HepG2 (cell line): ENCODE results near the gene NELFB. TPM values are rescaled to one million over a fixed set of nuclear protein-coding genes. Genes with fewer than 3 reads are reported as not detected.

ENCODE experiments used
- CBX5 ChIP-seq: sonication (generic); formaldehyde crosslinking; IDR thresholded peaks from 2 replicates; pipeline ENCODE4 v1.4.0; 2020; ENCODE audit warnings: missing genetic modification reagents, borderline replicate concordance
- CHD4 ChIP-seq: fragments of 200-600 bp; sonication (generic); IDR thresholded peaks from 2 replicates; pipeline ENCODE4 v1.7.0; 2017; ENCODE audit warnings: mild to moderate bottlenecking, low read length, borderline replicate concordance
- ETV6 ChIP-seq: sonication (generic); formaldehyde crosslinking; conservative IDR thresholded peaks from 2 replicates; pipeline ENCODE4 v1.4.0; 2020; ENCODE audit warnings: missing genetic modification reagents
- GTF2F1 ChIP-seq: fragments of 150-350 bp; IDR thresholded peaks from 2 replicates; pipeline ENCODE4 v1.6.1; 2014; ENCODE audit warnings: low read length
- NCOA2 ChIP-seq: sonication (generic); formaldehyde crosslinking; IDR thresholded peaks from 2 replicates; pipeline ENCODE4 v1.8.0; 2022; ENCODE audit warnings: inconsistent platforms
- NR2C2 ChIP-seq: sonication (generic); formaldehyde crosslinking; IDR thresholded peaks from 2 replicates; pipeline ENCODE4 v1.4.0; 2020; ENCODE audit warnings: missing genetic modification reagents, mild to moderate bottlenecking, moderate library complexity, borderline replicate concordance
- TBL1XR1 ChIP-seq: fragments of 150-350 bp; IDR thresholded peaks from 2 replicates; pipeline ENCODE4 v1.6.1; 2014; ENCODE audit warnings: borderline replicate concordance, low read length; ENCODE audit not compliant: partially characterized antibody
- TEAD2 ChIP-seq: sonication (generic); formaldehyde crosslinking; IDR thresholded peaks from 2 replicates; pipeline ENCODE4 v1.9.0; 2021; ENCODE audit warnings: missing genetic modification reagents
- ZBTB7B ChIP-seq: sonication (generic); formaldehyde crosslinking; IDR thresholded peaks from 2 replicates; pipeline ENCODE4 v1.4.0; 2020; ENCODE audit warnings: missing genetic modification reagents
- ZNF225 ChIP-seq: sonication (generic); formaldehyde crosslinking; IDR thresholded peaks from 2 replicates; pipeline ENCODE4 v1.4.0; 2020; ENCODE audit warnings: mild to moderate bottlenecking, missing genetic modification reagents
- ZNF383 ChIP-seq: sonication (generic); formaldehyde crosslinking; IDR thresholded peaks from 2 replicates; pipeline ENCODE4 v1.4.0; 2020; ENCODE audit warnings: missing genetic modification reagents, mild to moderate bottlenecking, borderline replicate concordance
- ZNF44 ChIP-seq: sonication (generic); formaldehyde crosslinking; IDR thresholded peaks from 2 replicates; pipeline ENCODE4 v1.5.1; 2020; ENCODE audit warnings: mild to moderate bottlenecking, missing genetic modification reagents
- ZNF577 ChIP-seq: sonication (generic); formaldehyde crosslinking; IDR thresholded peaks from 2 replicates; pipeline ENCODE4 v1.4.0; 2020; ENCODE audit warnings: mild to moderate bottlenecking, low read depth, missing genetic modification reagents, borderline replicate concordance
- ZNF619 ChIP-seq: sonication (generic); formaldehyde crosslinking; IDR thresholded peaks from 2 replicates; pipeline ENCODE4 v1.4.0; 2020; ENCODE audit warnings: mild to moderate bottlenecking, missing genetic modification reagents
- ZNF781 ChIP-seq: sonication (generic); formaldehyde crosslinking; IDR thresholded peaks from 2 replicates; pipeline ENCODE4 v1.5.1; 2020; ENCODE audit warnings: borderline replicate concordance, mild to moderate bottlenecking, missing genetic modification reagents; ENCODE audit errors: not compliant biosample characterization
- ZNF782 ChIP-seq: sonication (generic); formaldehyde crosslinking; IDR thresholded peaks from 2 replicates; pipeline ENCODE4 v1.4.0; 2020; ENCODE audit warnings: missing genetic modification reagents, mild to moderate bottlenecking, borderline replicate concordance
- polyA plus RNA-seq, 8 experiments: library from polyadenylated mRNA; depleted of rRNA in 3 of 8; stranded (reverse) in 7 of 8; unstranded in 1 of 8; fragments of >200 nt; fragmentation: Illumina TruSeq in 4 of 8; extraction: Trizol in 4 of 8; gene quantifications; 2 replicates each; pipeline versions ENCODE4 v1.2.1 to v1.2.3, GENCODE V29; 2011 to 2016; ENCODE audit warnings: low read depth in 4 of 8, missing spikeins in 1 of 8, mixed read lengths in 1 of 8; ENCODE audit not compliant: insufficient read depth in 1 of 8
- total RNA-seq, 5 experiments: library from RNA; depleted of rRNA; stranded (reverse); fragments of >200 nt; fragmentation: Illumina TruSeq; extraction: Trizol; gene quantifications; 2 replicates each; pipeline ENCODE4 v1.2.3, GENCODE V29; 2016; ENCODE audit warnings: low read depth in 1 of 5
- TF ChIP-seq, protein P1 (sequence below): sonication (generic); formaldehyde crosslinking; IDR thresholded peaks from 2 replicates; pipeline ENCODE4 v1.9.0; 2021; ENCODE audit warnings: mild to moderate bottlenecking, missing genetic modification reagents
- TF ChIP-seq, protein P2 (sequence below): sonication (generic); formaldehyde crosslinking; IDR thresholded peaks from 2 replicates; pipeline ENCODE4 v1.5.0; 2020; ENCODE audit warnings: missing genetic modification reagents
- TF ChIP-seq, protein P3 (sequence below): sonication (generic); formaldehyde crosslinking; IDR thresholded peaks from 2 replicates; pipeline ENCODE4 v1.4.0; 2020; ENCODE audit warnings: missing genetic modification reagents, borderline replicate concordance
- TF ChIP-seq, protein P4 (sequence below): sonication (generic); formaldehyde crosslinking; IDR thresholded peaks from 2 replicates; pipeline ENCODE4 v1.4.0; 2020; ENCODE audit warnings: missing genetic modification reagents

Gene NELFB
- total and polyA plus RNA-seq, 2 of the 13 experiments (the other 11 are each of a cell fraction or from before 2014, with no cell fraction given): 26.5 to 45.8 TPM

DNA sequence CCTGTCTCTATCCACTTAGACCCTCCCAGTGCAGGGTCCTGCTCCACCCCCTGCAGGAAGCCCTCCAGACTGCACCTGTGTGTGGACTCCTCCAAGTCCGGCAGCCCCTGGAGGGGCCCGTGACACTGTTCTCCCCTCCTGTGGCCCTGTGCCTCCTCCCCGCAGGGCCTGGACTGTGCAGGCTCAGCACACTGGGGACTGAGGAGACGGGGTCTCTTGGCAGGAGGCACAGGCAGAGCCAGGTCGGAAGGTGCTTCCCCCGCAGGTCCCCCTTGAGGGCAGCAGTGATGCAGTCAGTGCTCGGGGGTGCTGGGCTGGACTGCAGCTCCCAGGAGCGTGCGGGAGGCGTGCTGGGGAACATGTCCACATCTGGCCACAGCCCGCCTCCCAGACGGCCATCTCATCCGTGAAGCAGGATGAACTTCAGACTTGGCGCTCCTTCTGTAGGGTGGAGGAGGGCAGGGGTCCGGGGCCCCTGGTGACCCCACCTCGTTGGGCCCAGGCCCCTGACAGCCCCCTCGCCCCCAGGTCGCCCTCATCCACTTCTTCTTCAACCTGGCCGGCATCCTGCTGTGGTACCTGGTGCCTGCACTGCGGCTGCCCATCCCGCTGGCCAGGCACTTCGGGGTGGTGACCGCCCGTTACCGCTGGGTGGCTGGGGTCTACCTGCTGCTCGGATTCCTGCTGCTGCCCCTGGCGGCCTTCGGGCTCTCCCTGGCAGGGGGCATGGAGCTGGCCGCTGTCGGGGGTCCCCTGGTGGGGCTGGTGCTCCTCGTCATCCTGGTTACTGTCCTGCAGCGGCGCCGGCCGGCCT, 19.5 kb upstream of the NELFB start (continued):
- TF ChIP-seq, protein P1, sequence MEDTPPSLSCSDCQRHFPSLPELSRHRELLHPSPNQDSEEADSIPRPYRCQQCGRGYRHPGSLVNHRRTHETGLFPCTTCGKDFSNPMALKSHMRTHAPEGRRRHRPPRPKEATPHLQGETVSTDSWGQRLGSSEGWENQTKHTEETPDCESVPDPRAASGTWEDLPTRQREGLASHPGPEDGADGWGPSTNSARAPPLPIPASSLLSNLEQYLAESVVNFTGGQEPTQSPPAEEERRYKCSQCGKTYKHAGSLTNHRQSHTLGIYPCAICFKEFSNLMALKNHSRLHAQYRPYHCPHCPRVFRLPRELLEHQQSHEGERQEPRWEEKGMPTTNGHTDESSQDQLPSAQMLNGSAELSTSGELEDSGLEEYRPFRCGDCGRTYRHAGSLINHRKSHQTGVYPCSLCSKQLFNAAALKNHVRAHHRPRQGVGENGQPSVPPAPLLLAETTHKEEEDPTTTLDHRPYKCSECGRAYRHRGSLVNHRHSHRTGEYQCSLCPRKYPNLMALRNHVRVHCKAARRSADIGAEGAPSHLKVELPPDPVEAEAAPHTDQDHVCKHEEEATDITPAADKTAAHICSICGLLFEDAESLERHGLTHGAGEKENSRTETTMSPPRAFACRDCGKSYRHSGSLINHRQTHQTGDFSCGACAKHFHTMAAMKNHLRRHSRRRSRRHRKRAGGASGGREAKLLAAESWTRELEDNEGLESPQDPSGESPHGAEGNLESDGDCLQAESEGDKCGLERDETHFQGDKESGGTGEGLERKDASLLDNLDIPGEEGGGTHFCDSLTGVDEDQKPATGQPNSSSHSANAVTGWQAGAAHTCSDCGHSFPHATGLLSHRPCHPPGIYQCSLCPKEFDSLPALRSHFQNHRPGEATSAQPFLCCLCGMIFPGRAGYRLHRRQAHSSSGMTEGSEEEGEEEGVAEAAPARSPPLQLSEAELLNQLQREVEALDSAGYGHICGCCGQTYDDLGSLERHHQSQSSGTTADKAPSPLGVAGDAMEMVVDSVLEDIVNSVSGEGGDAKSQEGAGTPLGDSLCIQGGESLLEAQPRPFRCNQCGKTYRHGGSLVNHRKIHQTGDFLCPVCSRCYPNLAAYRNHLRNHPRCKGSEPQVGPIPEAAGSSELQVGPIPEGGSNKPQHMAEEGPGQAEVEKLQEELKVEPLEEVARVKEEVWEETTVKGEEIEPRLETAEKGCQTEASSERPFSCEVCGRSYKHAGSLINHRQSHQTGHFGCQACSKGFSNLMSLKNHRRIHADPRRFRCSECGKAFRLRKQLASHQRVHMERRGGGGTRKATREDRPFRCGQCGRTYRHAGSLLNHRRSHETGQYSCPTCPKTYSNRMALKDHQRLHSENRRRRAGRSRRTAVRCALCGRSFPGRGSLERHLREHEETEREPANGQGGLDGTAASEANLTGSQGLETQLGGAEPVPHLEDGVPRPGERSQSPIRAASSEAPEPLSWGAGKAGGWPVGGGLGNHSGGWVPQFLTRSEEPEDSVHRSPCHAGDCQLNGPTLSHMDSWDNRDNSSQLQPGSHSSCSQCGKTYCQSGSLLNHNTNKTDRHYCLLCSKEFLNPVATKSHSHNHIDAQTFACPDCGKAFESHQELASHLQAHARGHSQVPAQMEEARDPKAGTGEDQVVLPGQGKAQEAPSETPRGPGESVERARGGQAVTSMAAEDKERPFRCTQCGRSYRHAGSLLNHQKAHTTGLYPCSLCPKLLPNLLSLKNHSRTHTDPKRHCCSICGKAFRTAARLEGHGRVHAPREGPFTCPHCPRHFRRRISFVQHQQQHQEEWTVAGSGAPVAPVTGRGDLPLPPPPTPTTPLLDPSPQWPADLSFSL (CRISPR knock-in tag): no peak
- TF ChIP-seq ZNF619 (CRISPR knock-in tag) (peak; percentile 69), ZNF383 (CRISPR knock-in tag) (no peak), TEAD2 (CRISPR knock-in tag) (no peak), ZNF781 (CRISPR knock-in tag) (no peak), NCOA2 (CRISPR knock-in tag) (no peak), ZNF577 (CRISPR knock-in tag) (no peak), NR2C2 (CRISPR knock-in tag) (no peak), ETV6 (CRISPR knock-in tag) (no peak), GTF2F1 (no peak), ZBTB7B (CRISPR knock-in tag) (peak; percentile 62), ZNF782 (CRISPR knock-in tag) (no peak; the same call in 1 of the 2 replicates), CBX5 (CRISPR knock-in tag) (no peak), TBL1XR1 (no peak), ZNF225 (no peak), ZNF44 (0 out of 2 replicates have a peak, but pooled peaks have one; percentile 35), CHD4 (no peak)
- TF ChIP-seq, protein P2, sequence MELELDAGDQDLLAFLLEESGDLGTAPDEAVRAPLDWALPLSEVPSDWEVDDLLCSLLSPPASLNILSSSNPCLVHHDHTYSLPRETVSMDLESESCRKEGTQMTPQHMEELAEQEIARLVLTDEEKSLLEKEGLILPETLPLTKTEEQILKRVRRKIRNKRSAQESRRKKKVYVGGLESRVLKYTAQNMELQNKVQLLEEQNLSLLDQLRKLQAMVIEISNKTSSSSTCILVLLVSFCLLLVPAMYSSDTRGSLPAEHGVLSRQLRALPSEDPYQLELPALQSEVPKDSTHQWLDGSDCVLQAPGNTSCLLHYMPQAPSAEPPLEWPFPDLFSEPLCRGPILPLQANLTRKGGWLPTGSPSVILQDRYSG: 0 out of 2 replicates have a peak, but pooled peaks have one; percentile 21
- TF ChIP-seq, protein P3, sequence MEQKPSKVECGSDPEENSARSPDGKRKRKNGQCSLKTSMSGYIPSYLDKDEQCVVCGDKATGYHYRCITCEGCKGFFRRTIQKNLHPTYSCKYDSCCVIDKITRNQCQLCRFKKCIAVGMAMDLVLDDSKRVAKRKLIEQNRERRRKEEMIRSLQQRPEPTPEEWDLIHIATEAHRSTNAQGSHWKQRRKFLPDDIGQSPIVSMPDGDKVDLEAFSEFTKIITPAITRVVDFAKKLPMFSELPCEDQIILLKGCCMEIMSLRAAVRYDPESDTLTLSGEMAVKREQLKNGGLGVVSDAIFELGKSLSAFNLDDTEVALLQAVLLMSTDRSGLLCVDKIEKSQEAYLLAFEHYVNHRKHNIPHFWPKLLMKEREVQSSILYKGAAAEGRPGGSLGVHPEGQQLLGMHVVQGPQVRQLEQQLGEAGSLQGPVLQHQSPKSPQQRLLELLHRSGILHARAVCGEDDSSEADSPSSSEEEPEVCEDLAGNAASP (CRISPR knock-in tag): no peak
- TF ChIP-seq, protein P4, sequence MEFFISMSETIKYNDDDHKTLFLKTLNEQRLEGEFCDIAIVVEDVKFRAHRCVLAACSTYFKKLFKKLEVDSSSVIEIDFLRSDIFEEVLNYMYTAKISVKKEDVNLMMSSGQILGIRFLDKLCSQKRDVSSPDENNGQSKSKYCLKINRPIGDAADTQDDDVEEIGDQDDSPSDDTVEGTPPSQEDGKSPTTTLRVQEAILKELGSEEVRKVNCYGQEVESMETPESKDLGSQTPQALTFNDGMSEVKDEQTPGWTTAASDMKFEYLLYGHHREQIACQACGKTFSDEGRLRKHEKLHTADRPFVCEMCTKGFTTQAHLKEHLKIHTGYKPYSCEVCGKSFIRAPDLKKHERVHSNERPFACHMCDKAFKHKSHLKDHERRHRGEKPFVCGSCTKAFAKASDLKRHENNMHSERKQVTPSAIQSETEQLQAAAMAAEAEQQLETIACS (CRISPR knock-in tag): no peak
